Measurements from ENCODE around the gene DLG2.

- TF ChIP-seq CTCF (IDR thresholded peaks at IDR 0.05) (no peak), POLR2A (IDR thresholded peaks at IDR 0.05) (no peak)
Measured at GRCh38 chr11:85385547-85385946, 241.6 kb downstream of the DLG2 start.

Data from uterus (tissue), 2 donors.